ENCODE measurements around the gene SLC5A4. TPM values are rescaled to one million over a fixed set of nuclear protein-coding genes. Genes with fewer than 3 reads are reported as not detected.
A peak's percentile ranks its signal among the peaks of the same experiment; 100 is the strongest.

Gene SLC5A4
- total RNA-seq, 1 donor from 2014 or later = 0.82 TPM

DNA sequence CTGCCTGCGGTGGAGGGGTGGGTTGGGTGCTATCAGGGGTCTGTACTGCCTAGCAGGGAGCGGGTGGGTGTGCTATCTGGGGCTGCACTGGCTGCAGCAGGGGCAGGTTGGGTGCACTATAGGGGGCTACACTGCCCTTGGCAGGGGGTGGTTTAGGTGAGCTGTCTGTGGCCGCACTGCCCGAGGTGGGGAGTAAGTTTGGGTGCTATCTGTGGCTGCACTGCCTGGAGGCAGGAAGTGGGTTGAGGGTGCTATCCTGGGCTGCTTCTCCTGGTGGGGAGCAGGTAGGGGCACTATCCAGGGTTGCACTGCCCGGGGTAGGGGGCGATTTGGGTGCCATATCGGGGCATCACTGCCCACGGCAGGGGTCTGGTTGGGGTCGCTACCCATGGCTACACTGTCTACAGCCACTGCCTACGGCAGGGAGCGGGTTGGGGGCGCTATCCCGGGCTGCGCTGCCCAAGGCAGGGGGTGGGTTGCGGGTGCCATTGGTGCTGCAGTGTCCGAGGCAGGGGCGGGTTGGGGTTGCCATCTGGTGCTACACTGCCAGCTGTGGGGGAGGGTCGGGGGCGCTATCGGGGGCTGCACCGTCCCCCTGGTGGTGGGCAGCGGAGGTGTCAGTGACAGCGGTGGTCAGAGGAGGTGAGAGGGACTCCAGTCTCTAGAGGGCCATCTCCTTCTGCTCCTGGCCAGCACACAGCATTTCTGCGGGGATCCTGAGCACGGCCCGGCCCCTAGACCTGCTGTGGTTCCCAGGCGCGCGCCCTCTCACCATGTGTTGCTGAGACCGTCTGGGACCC, 49.0 kb downstream of the SLC5A4 start:
- Mint-ChIP-seq H3K27me3 (peaks cover 42% of the 10 kb centered on the region), H3K36me3 (no peaks in the 10 kb centered on the region), H3K27ac (no peak overlapping the region), H3K4me3 (peak overlapping the region; percentile 31), H3K4me1 (ENCODE audit: unreplicated experiment) (peaks cover 13% of the 10 kb centered on the region), H3K9me3 (no peaks in the 10 kb centered on the region)
- DNase-seq (ENCODE audit: extremely low spot score, unreplicated experiment) = no peak
- TF ChIP-seq, protein P1, sequence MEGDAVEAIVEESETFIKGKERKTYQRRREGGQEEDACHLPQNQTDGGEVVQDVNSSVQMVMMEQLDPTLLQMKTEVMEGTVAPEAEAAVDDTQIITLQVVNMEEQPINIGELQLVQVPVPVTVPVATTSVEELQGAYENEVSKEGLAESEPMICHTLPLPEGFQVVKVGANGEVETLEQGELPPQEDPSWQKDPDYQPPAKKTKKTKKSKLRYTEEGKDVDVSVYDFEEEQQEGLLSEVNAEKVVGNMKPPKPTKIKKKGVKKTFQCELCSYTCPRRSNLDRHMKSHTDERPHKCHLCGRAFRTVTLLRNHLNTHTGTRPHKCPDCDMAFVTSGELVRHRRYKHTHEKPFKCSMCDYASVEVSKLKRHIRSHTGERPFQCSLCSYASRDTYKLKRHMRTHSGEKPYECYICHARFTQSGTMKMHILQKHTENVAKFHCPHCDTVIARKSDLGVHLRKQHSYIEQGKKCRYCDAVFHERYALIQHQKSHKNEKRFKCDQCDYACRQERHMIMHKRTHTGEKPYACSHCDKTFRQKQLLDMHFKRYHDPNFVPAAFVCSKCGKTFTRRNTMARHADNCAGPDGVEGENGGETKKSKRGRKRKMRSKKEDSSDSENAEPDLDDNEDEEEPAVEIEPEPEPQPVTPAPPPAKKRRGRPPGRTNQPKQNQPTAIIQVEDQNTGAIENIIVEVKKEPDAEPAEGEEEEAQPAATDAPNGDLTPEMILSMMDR (conservative IDR thresholded peaks at IDR 0.05) = peak; percentile 52

DNA sequence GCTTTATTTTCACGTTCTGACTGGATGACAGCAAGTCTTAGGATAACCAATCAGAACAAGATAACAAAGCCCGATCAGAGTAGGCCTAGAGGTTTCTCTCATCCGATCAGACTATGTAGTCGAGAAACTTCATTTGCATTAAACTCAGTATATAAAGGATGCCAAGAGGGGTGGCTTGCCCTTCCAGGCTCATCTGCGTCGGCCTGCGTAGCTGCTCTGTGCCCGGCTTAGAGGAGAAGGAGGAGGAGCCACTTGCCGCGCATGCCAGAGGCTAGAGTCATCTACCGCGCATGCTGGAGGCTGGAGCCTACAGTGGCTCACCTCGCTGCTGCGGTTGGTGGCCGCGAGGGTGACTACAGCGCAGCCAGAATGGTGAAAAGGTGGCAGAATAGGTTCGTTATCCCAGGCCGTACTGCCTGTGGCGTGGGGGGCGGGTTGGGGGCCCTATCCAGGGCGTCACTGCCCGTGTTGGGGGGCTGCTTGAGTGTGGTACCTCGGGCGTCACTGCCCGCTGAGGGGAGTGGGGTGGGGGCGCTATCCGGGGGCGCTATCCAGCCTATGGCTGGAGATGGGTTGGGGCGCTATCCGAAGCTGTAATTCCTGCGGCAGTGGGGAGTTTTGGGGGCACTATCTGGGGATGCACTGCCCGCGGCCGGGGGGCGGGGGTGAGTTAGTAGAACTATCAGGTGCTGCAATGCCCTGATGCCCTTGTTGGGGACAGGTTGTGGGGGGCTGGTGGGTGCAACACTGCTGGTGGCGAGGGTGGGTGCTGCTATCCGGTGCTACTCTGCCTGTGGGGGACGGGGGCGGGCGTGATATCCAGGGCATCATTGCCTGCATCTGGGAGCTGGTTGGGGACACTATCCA, 50.1 kb downstream of the SLC5A4 start, which contains the start of gene RFPL2:
Gene RFPL2 (minus strand): TSS at position 218 of the 867 bp plus-strand sequence. CDS start 2,622 bp downstream, outside the sequence.
- peaks cover 49% of the 10 kb centered on the region for H3K27me3 Mint-ChIP-seq
- no peaks in the 10 kb centered on the region for H3K9me3 Mint-ChIP-seq
- peak within 1 kb of the TSS; percentile 61 for H3K27ac Mint-ChIP-seq
- DNase-seq (ENCODE audit: extremely low spot score, unreplicated experiment) = no peak
- H3K36me3 Mint-ChIP-seq = no peaks in the 10 kb centered on the region
- peaks cover 13% of the 10 kb centered on the region for H3K4me1 Mint-ChIP-seq (ENCODE audit: unreplicated experiment)
- peak within 1 kb of the TSS; percentile 90 for H3K4me3 Mint-ChIP-seq
- TF ChIP-seq, protein P1 (conservative IDR thresholded peaks at IDR 0.05) = peak; percentile 14

DNA sequence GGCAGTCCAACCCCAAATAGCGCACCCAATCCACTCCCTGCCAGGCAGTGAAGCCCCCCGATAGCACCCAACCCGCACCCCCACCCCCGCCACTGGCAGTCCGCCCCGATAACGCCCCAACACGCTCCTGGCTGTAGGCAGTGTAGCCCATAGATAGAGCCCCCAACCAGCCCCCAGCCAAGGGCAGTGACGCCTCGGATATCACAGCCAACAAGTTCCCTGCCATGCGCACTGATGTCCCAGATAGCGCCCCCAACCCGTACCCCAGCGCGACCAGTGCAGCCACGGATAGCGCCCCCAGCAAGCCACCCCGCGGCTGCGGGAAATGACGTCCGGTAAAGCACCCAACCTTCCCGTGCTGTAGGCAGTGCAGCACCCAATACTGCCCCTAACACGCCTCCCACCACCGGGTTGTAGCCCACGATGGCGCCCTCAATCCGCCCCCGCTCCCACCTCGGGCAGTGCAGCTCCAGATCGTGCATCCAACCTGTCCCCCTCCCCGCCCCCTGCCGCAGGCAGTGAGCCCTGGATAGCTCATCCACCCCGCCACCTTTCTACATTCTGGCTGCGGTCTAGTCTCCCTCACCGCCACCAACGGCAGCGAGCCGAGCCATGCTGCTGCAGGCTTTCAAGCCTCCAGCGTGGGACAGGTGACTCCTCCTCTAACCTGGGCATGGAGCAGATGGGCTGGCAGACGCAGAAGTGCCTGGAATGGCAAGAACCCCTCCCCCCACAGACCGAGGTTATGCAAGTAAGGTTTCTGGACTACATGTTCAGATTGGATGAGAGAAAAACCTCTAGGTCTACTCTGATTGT, 50.9 kb downstream of the SLC5A4 start:
- no peak for DNase-seq (ENCODE audit: extremely low spot score, unreplicated experiment)
- Mint-ChIP-seq H3K9me3 (no peaks in the 10 kb centered on the region), H3K27ac (peak overlapping the region; percentile 61), H3K4me1 (ENCODE audit: unreplicated experiment) (peaks cover 13% of the 10 kb centered on the region), H3K27me3 (peaks cover 51% of the 10 kb centered on the region), H3K36me3 (no peaks in the 10 kb centered on the region), H3K4me3 (peak overlapping the region; percentile 90)
- TF ChIP-seq, protein P1 (conservative IDR thresholded peaks at IDR 0.05) = no peak

DNA sequence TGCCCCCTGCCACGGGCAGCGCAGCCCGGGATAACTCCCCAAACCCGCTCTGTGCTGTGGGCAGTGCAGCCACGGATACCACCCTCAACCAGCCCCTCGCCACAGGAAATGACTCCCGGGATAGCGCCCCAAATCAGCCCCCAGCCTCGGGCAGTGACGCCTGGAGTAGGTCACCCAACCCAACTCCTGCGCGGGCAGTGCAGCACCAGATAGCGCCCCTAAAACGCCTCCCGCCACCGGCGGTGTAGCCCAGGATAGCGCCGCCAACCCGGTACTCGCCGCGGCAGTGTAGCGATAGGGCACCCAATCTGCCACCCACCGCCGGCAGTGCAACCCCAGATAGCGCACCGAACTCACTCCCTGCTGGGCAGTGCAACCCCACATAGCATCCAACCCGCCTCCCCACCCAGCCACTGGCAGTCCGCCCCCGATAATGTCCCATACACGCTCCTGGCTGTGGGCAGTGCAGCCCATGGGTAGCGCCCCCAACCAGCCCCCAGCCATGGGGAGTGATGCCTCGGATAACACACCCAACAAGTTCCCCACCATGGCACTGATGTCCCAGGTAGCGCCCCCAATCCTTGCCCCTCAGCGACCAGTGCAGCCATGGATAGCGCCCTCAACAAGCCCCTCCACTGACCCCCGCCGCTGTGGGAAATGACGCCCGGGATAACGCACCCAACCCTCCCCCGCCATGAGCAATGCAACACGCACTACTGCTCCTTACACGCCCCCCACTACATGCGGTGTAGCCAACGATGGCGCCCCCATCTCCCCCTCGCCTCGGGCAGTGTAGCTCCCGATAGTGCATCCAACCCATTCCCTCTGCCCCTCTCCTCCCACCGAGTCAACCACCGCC, 51.7 kb downstream of the SLC5A4 start:
- H3K27me3 Mint-ChIP-seq = peaks cover 60% of the 10 kb centered on the region
- DNase-seq (ENCODE audit: extremely low spot score, unreplicated experiment) = no peak

More for the DNA sequence above, 51.7 kb downstream of the SLC5A4 start:
- H3K4me3 Mint-ChIP-seq = peak overlapping the region; percentile 90
- no peaks in the 10 kb centered on the region for H3K9me3 Mint-ChIP-seq
- H3K27ac Mint-ChIP-seq = no peak overlapping the region
- no peaks in the 10 kb centered on the region for H3K36me3 Mint-ChIP-seq
- peaks cover 13% of the 10 kb centered on the region for H3K4me1 Mint-ChIP-seq (ENCODE audit: unreplicated experiment)
- TF ChIP-seq, protein P1 (conservative IDR thresholded peaks at IDR 0.05) = no peak

Measured in type B pancreatic cell (in vitro differentiated cells).